EH (cell line): ENCODE data around the gene ZC2HC1B.
"Not testable (repeated sequence)": the region's sequence is repeated elsewhere in the genome, so short reads cannot be mapped to it uniquely, and the experiment has no call there.

ENCODE experiments used
- DNase-seq: peaks from one replicate; pipeline ENCODE4 v3.0.0-alpha.2; 2015; ENCODE audit warnings: low read depth

The ZC2HC1B gene

GRCh38 chr6:143871202-143871730, 7.0 kb downstream of the ZC2HC1B start:
- DNase-seq, result not testable (repeated sequence)

- peak; percentile 12 for DNase-seq
These were observed 7.9 kb downstream of the ZC2HC1B start for GRCh38 chr6:143872201-143872600.

GRCh38 chr6:143873600-143873999, 9.3 kb downstream of the ZC2HC1B start:
- not testable (repeated sequence) for DNase-seq

GRCh38 chr6:143874503-143874902, 10.2 kb downstream of the ZC2HC1B start:
- not testable (repeated sequence) for DNase-seq

- DNase-seq, result no peak
These were observed 13.5 kb downstream of the ZC2HC1B start for GRCh38 chr6:143877584-143878271.

GRCh38 chr6:143878272-143878760, 14.0 kb downstream of the ZC2HC1B start:
- DNase-seq, result peak; percentile 21

GRCh38 chr6:143880412-143880811, 16.1 kb downstream of the ZC2HC1B start:
- no peak for DNase-seq

GRCh38 chr6:143882401-143882930, 18.2 kb downstream of the ZC2HC1B start:
- no peak for DNase-seq

GRCh38 chr6:143884216-143884900, 20.1 kb downstream of the ZC2HC1B start:
- DNase-seq, result peak; percentile 11

GRCh38 chr6:143885116-143885515, 20.8 kb downstream of the ZC2HC1B start:
- no peak for DNase-seq

- no peak for DNase-seq
These were observed 30.4 kb downstream of the ZC2HC1B start for GRCh38 chr6:143894655-143895054.

GRCh38 chr6:143896126-143896860, 32.0 kb downstream of the ZC2HC1B start:
- DNase-seq, result no peak

- DNase-seq, result no peak
These were observed 36.1 kb downstream of the ZC2HC1B start for GRCh38 chr6:143900358-143900757.

- peak; percentile 3 for DNase-seq
These were observed 37.8 kb downstream of the ZC2HC1B start for GRCh38 chr6:143901885-143902750.

GRCh38 chr6:143902827-143903226, 38.6 kb downstream of the ZC2HC1B start:
- no peak for DNase-seq

- no peak for DNase-seq
These were observed 46.8 kb downstream of the ZC2HC1B start for GRCh38 chr6:143911028-143911427.

- DNase-seq, result no peak
These were observed 48.4 kb downstream of the ZC2HC1B start for GRCh38 chr6:143912671-143913070.

GRCh38 chr6:143917026-143917425, 52.8 kb downstream of the ZC2HC1B start:
- DNase-seq, result not testable (repeated sequence)

- DNase-seq, result no peak
These were observed 64.6 kb downstream of the ZC2HC1B start for GRCh38 chr6:143928853-143929252.

GRCh38 chr6:143929975-143930374, 65.7 kb downstream of the ZC2HC1B start:
- DNase-seq, result no peak

GRCh38 chr6:143934331-143934730, 70.1 kb downstream of the ZC2HC1B start:
- DNase-seq, result no peak
